GM12878 (cell line): ENCODE data around the gene SPATA16. TPM values are rescaled to one million over a fixed set of nuclear protein-coding genes. Genes with fewer than 3 reads are reported as not detected.

Experiments used
- ATAC-seq: fragments of 200-7000 bp; cut with Tn5 transposase; 3 replicates; pipeline ENCODE4 v1.9.1; 2020; ENCODE audit warnings: mild to moderate bottlenecking, moderate library complexity
- BruUV-seq: library from RNA; stranded (reverse); fragments of 400-500 nt; replicated peaks from 2 replicates; lab custom pipeline; 2021; lab: Mats Ljungman, UMichigan
- CTCF ChIA-PET: fragments of 300-600 bp; sonication (Branson Sonifier 250); formaldehyde crosslinking; extraction: SDS; loops from one replicate; lab custom pipeline; 2021; ENCODE audit warnings: inconsistent platforms; lab: Yijun Ruan, JAX
- POLR2A ChIA-PET: fragments of 350-600 bp; formaldehyde crosslinking; extraction: SDS; loops from one replicate; lab custom pipeline; 2021; ENCODE audit warnings: inconsistent platforms; lab: Charles Lee
- RAD21 ChIA-PET: fragments of 300-600 bp; sonication (Branson Sonifier 250); formaldehyde crosslinking; loops from one replicate; lab custom pipeline; 2023; ENCODE audit warnings: antibody characterized with exemption; ENCODE audit not compliant: unreplicated experiment; lab: Charles Lee
- SMC1A ChIA-PET: fragments of 300-600 bp; sonication (Branson Sonifier 250); formaldehyde crosslinking; loops from one replicate; lab custom pipeline; 2023; ENCODE audit not compliant: unreplicated experiment, uncharacterized antibody; lab: Charles Lee
- DNase-seq: peaks from one replicate; pipeline ENCODE4 v3.0.0-alpha.2; 2011; ENCODE audit warnings: low read depth, low spot score
- FAIRE-seq: peaks from 3 replicates; lab custom pipeline; 2011; peaks lifted over from hg19 to GRCh38; lab: Jason Lieb, UNC
- H2AFZ ChIP-seq: 2 replicates; pipeline ENCODE4 v1.6.0; 2011; ENCODE audit warnings: low read depth, low read length, control low read depth; ENCODE audit not compliant: control insufficient read depth
- H3K27ac ChIP-seq: 2 replicates; pipeline ENCODE4 v1.5.1; 2011; ENCODE audit warnings: control low read depth; ENCODE audit not compliant: control insufficient read depth, insufficient read depth
- H3K27me3 ChIP-seq, 2 experiments: replicated peaks in 1 of 2; 2 replicates each; pipeline versions ENCODE4 v1.6.0 to v1.6.1; 2011; ENCODE audit warnings: low read length in 1 of 2; ENCODE audit not compliant: control insufficient read depth in 2 of 2, insufficient read depth in 2 of 2
- H3K36me3 ChIP-seq, 2 experiments: 2 replicates each; pipeline ENCODE4 v1.5.1; 2011; ENCODE audit warnings: low read length in 1 of 2; ENCODE audit not compliant: control insufficient read depth in 2 of 2, insufficient read depth in 2 of 2
- H3K4me1 ChIP-seq: 2 replicates; pipeline ENCODE4 v1.6.1; 2011; ENCODE audit warnings: mild to moderate bottlenecking, low read length, moderate library complexity, mixed read lengths; ENCODE audit not compliant: control insufficient read depth, insufficient read depth
- H3K4me2 ChIP-seq: 2 replicates; pipeline ENCODE4 v1.6.0; 2011; ENCODE audit warnings: control low read depth; ENCODE audit not compliant: control insufficient read depth, insufficient read depth
- H3K4me3 ChIP-seq: fragments of 200-600 bp; sonication (generic); 2 replicates; pipeline ENCODE4 v1.5.1; 2016
- H3K79me2 ChIP-seq: 2 replicates; pipeline ENCODE4 v1.6.0; 2011; ENCODE audit warnings: low read length; ENCODE audit not compliant: control insufficient read depth, insufficient read depth
- H3K9ac ChIP-seq: 2 replicates; pipeline ENCODE4 v1.8.0; 2011; ENCODE audit warnings: low read length, control low read depth, mixed read lengths; ENCODE audit not compliant: control insufficient read depth, insufficient read depth
- H3K9me3 ChIP-seq: replicated peaks from 3 replicates; pipeline ENCODE4 v1.5.1; 2011; ENCODE audit warnings: mild to moderate bottlenecking, low read length; ENCODE audit not compliant: control insufficient read depth, insufficient read depth
- H4K20me1 ChIP-seq: 2 replicates; pipeline ENCODE4 v1.6.0; 2011; ENCODE audit not compliant: control insufficient read depth, insufficient read depth
- CHD4 ChIP-seq: fragments of 200-600 bp; sonication (generic); IDR thresholded peaks from 2 replicates; pipeline ENCODE4 v1.6.1; 2016; ENCODE audit warnings: mild to moderate bottlenecking
- NFIC ChIP-seq: IDR thresholded peaks from 2 replicates; pipeline ENCODE4 v1.6.1; 2012; ENCODE audit warnings: low read depth, mild to moderate bottlenecking, inconsistent platforms, low read length, moderate library complexity
- RUNX3 ChIP-seq: IDR thresholded peaks from 2 replicates; pipeline ENCODE4 v1.6.1; 2012; ENCODE audit warnings: low read length, inconsistent platforms
- WGBS: methylation state at CpG from one replicate; pipeline ENCODE4 v1.1.6; 2016; ENCODE audit warnings: low lambda C conversion rate; ENCODE audit not compliant: insufficient replicate concordance, insufficient coverage; ENCODE audit errors: missing lambda C conversion rate; 5-methylcytosine and 5-hydroxymethylcytosine counted together
- in situ Hi-C: fragments of 300-500 bp; cut with MboI; formaldehyde crosslinking; loops from 9 replicates; pipeline ENCODE4 v1.14.3; 2018; ENCODE audit warnings: mixed read lengths
- intact Hi-C: fragments of 100-400 bp; cut with micrococcal nuclease; formaldehyde crosslinking; loops from one replicate; pipeline ENCODE4 v1.14.2; 2022; ENCODE audit not compliant: unreplicated experiment
- polyA plus RNA-seq, 11 experiments: library from polyadenylated mRNA; depleted of rRNA in 4 of 11; unstranded in 6 of 11; stranded (reverse) in 5 of 11; fragments of >200 nt; fragmentation: Nextera tagmentation in 4 of 11; fragmentation: Illumina TruSeq in 1 of 11; extraction: Ambion mirVana in 4 of 11; extraction: Trizol in 1 of 11; gene quantifications; 1 replicate in 1 of 11; 2 replicates in 10 of 11; pipeline versions ENCODE4 v1.2.1 to v1.2.3, GENCODE V29; 2011 to 2016; ENCODE audit warnings: inconsistent platforms in 2 of 11, missing spikeins in 2 of 11, low read depth in 1 of 11
- total RNA-seq, 4 experiments: library from RNA; depleted of rRNA in 3 of 4; stranded (reverse); fragments of >200 nt in 3 of 4; fragmentation: Illumina TruSeq in 1 of 4; extraction: Trizol in 1 of 4; gene quantifications; 2 replicates each; pipeline versions ENCODE4 v1.2.1 to v1.2.3, GENCODE V29; 2013 to 2021
- TF ChIP-seq, protein P1 (sequence below): fragments of 450-650 bp; IDR thresholded peaks from 2 replicates; pipeline ENCODE4 v1.6.1; 2014; ENCODE audit warnings: mild to moderate bottlenecking
- TF ChIP-seq, protein P2 (sequence below): fragments of 450-650 bp; IDR thresholded peaks from 2 replicates; pipeline ENCODE4 v1.6.1; 2016; ENCODE audit warnings: mild to moderate bottlenecking, moderate library complexity, borderline replicate concordance

Gene SPATA16
- total and polyA plus RNA-seq, 10 of the 15 experiments (the other 5 are each of a cell fraction or from before 2014, with no cell fraction given) = 0.04 TPM; not detected in 9

DNA sequence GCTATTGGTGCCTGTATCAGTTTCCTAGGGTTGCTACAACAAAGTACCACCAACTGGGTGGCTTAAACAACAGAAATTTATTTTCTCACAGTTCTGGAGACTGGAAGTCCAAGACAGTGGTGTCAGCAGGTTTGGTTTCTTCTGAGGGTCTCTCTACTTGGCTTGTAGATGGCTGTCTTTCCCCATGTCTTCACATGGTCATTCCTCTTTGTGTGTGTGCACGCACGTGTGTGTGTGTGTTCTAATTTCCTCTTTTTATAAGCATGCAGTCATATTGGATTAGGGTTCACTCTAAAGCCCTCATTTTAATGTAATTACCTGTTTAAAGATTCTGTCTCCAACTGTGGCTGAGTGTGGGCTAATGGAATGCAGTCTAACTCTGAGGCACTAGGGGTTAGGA is 182.5 kb downstream of the SPATA16 start:
- ATAC-seq (no peak), FAIRE-seq (no peak), DNase-seq (no peak)
- intact Hi-C loops = no loop called here
- 95% methylated on average over 2 of the region's 2 CpGs for WGBS
- no peaks in the 10 kb centered on the region for H3K9me3 ChIP-seq
- ChIA-PET RAD21 (no interaction called here), POLR2A (no interaction called here)
- H3K4me1 ChIP-seq = no peaks in the 10 kb centered on the region
- no peaks in the 10 kb centered on the region for H3K79me2 ChIP-seq
- no peak overlapping the region for H3K4me2 ChIP-seq
- H3K27ac ChIP-seq = no peak overlapping the region
- H4K20me1 ChIP-seq = no peaks in the 10 kb centered on the region
- H3K36me3 ChIP-seq = no peaks in the 10 kb centered on the region
- BruUV-seq = no TSS peak
- no peak overlapping the region for H2AFZ ChIP-seq
- no peaks in the 10 kb centered on the region for H3K27me3 ChIP-seq
- no peak for TF ChIP-seq CHD4
- no peak for TF ChIP-seq RUNX3
- TF ChIP-seq, protein P1, sequence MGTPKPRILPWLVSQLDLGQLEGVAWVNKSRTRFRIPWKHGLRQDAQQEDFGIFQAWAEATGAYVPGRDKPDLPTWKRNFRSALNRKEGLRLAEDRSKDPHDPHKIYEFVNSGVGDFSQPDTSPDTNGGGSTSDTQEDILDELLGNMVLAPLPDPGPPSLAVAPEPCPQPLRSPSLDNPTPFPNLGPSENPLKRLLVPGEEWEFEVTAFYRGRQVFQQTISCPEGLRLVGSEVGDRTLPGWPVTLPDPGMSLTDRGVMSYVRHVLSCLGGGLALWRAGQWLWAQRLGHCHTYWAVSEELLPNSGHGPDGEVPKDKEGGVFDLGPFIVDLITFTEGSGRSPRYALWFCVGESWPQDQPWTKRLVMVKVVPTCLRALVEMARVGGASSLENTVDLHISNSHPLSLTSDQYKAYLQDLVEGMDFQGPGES = no peak
- TF ChIP-seq, all 136 proteins: peak for 0
- H3K4me3 ChIP-seq = no peak overlapping the region
- CTCF ChIA-PET = no interaction called here
- in situ Hi-C loops = no loop called here
- H3K9ac ChIP-seq = no peak overlapping the region
- SMC1A ChIA-PET = no interaction called here

DNA sequence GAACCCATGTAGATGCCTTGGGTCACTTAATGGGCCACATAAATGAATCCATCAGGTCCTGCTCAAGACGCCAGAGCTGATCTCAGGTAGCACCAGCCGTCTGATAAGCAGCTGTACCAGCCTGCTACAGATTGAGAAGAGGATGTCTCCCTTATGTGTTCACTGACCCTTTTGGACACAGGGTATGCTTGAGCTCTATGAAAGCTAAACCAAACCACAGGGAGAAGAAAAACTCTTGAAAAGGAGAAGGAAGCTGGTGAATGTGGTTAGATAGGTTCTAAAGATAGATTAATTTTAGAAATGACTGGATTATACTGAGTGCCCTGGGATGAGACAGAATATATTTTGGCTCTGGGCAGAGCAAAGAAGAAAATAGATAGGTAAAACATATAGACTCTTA is 187.5 kb downstream of the SPATA16 start:
- POLR2A ChIA-PET = no interaction called here
- RAD21 ChIA-PET = no interaction called here

More for the DNA sequence above, 187.5 kb downstream of the SPATA16 start:
- BruUV-seq = no TSS peak
- TF ChIP-seq, protein P2, sequence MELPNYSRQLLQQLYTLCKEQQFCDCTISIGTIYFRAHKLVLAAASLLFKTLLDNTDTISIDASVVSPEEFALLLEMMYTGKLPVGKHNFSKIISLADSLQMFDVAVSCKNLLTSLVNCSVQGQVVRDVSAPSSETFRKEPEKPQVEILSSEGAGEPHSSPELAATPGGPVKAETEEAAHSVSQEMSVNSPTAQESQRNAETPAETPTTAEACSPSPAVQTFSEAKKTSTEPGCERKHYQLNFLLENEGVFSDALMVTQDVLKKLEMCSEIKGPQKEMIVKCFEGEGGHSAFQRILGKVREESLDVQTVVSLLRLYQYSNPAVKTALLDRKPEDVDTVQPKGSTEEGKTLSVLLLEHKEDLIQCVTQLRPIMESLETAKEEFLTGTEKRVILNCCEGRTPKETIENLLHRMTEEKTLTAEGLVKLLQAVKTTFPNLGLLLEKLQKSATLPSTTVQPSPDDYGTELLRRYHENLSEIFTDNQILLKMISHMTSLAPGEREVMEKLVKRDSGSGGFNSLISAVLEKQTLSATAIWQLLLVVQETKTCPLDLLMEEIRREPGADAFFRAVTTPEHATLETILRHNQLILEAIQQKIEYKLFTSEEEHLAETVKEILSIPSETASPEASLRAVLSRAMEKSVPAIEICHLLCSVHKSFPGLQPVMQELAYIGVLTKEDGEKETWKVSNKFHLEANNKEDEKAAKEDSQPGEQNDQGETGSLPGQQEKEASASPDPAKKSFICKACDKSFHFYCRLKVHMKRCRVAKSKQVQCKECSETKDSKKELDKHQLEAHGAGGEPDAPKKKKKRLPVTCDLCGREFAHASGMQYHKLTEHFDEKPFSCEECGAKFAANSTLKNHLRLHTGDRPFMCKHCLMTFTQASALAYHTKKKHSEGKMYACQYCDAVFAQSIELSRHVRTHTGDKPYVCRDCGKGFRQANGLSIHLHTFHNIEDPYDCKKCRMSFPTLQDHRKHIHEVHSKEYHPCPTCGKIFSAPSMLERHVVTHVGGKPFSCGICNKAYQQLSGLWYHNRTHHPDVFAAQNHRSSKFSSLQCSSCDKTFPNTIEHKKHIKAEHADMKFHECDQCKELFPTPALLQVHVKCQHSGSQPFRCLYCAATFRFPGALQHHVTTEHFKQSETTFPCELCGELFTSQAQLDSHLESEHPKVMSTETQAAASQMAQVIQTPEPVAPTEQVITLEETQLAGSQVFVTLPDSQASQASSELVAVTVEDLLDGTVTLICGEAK = no peak
- no peak for TF ChIP-seq NFIC
- H3K4me1 ChIP-seq = no peaks in the 10 kb centered on the region
- no peak for DNase-seq
- no peak overlapping the region for H3K9ac ChIP-seq
- no peak for ATAC-seq
- no peak overlapping the region for H3K4me2 ChIP-seq
- no peaks in the 10 kb centered on the region for H3K27me3 ChIP-seq
- ChIA-PET SMC1A (no interaction called here), CTCF (no interaction called here)
- no peak overlapping the region for H2AFZ ChIP-seq
- H3K36me3 ChIP-seq = no peaks in the 10 kb centered on the region
- H3K4me3 ChIP-seq = no peak overlapping the region
- 22% methylated on average over 2 of the region's 2 CpGs for WGBS
- no peak for FAIRE-seq
- in situ Hi-C loops (no loop called here), intact Hi-C loops (no loop called here)
- H3K9me3 ChIP-seq = no peaks in the 10 kb centered on the region
- H3K27ac ChIP-seq = no peak overlapping the region
- no peaks in the 10 kb centered on the region for H4K20me1 ChIP-seq
- H3K79me2 ChIP-seq = no peaks in the 10 kb centered on the region
